ENCODE results near the gene CADM2.

CADM2 gene

GRCh38 chr3:85554153-85554552 lies 595.4 kb downstream of the CADM2 start:
- in situ Hi-C loops (cut with MboI; ENCODE audit: low sequenced_read_pairs), result no loop called here

- in situ Hi-C loops (cut with MboI; ENCODE audit: low sequenced_read_pairs), result no loop called here
Measured at GRCh38 chr3:85560088-85560785, 601.4 kb downstream of the CADM2 start.

DNA sequence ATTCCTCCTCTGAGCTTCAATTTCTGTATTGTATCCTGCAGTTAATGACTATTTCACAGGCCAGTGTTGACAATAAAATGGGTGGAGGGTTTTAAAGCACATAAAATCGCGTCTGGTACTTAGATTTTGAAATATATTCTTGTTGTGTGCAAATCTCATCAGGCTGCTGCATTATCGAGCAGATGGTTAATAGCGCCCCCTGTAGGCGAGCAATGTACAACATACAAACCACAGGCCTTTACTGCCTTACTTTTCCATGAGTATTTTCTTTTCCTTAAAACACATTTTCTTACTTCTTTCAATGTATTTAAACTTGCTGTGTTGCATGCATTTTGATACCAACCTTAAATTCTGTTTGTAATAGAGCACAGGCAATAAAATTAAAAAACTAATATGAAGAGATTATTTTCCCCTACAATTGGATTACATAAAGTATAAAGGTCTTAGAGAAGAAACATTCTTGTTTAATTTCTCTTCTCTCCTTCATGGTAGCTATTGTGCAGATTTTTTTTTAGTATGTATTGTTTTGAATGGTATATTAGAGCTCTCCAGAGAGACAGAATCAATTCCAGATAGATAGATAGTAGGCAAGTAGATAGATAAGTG lies 608.4 kb downstream of the CADM2 start:
- in situ Hi-C loops (cut with MboI; ENCODE audit: low sequenced_read_pairs), result no loop called here

- in situ Hi-C loops (cut with MboI; ENCODE audit: low sequenced_read_pairs), result no loop called here
Measured at GRCh38 chr3:85570819-85571218, 612.0 kb downstream of the CADM2 start.

GRCh38 chr3:85571835-85572234 lies 613.0 kb downstream of the CADM2 start:
- in situ Hi-C loops (cut with MboI; ENCODE audit: low sequenced_read_pairs), result no loop called here

- in situ Hi-C loops (cut with MboI; ENCODE audit: low sequenced_read_pairs), result no loop called here
Measured at GRCh38 chr3:85572426-85572825, 613.6 kb downstream of the CADM2 start.

DNA sequence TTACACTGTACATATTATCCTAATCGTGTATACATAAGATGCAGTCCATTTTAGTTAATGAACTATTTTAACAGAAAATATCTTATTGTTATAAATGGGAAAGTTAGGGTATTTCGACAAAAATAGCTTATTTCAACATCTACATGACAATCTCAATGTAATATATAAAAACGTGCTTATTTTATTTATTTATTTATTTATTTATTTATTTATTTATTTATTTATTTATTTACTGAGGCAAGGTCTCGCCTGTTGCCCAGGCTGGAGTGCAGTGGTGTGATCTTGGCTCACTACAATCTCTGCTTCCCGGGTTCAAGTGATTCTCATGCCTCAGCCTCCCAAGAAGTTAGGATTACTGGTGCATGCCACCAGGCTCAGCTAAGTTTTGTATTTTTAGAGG lies 614.2 kb downstream of the CADM2 start:
- in situ Hi-C loops (cut with MboI; ENCODE audit: low sequenced_read_pairs), result no loop called here

DNA sequence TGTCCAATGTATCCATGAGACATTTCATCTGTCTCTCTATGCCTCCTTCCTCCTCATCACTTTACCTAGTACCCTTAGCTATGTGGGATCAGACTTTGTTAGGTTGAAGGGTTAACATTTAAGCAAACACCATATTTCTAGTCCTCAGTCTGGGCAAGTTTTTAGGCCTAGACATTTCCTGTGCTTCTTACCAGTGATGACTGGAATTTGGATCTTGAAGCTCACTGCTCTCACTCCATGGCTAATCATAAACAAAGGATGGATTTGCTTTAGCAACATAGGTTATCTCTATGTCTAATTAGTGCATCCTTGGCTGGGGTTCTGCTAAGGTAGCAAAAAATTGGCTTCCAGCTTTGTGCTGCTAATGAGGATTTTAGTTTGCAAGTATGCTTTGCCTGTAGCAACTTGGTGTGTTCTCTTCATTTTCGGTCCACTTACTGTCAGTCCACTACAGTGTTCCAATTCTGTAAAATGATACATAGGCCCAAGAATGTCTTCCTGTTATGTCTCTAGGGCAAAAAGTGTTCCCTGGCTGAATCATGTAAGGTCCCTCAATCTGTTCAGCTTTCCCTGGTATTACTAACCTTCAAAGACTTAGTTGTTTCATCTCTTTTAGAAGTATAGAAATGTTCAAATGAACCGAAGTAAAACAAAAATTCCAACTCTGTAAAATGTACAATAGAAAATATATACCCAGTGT lies 615.4 kb downstream of the CADM2 start:
- in situ Hi-C loops (cut with MboI; ENCODE audit: low sequenced_read_pairs), result no loop called here

DNA sequence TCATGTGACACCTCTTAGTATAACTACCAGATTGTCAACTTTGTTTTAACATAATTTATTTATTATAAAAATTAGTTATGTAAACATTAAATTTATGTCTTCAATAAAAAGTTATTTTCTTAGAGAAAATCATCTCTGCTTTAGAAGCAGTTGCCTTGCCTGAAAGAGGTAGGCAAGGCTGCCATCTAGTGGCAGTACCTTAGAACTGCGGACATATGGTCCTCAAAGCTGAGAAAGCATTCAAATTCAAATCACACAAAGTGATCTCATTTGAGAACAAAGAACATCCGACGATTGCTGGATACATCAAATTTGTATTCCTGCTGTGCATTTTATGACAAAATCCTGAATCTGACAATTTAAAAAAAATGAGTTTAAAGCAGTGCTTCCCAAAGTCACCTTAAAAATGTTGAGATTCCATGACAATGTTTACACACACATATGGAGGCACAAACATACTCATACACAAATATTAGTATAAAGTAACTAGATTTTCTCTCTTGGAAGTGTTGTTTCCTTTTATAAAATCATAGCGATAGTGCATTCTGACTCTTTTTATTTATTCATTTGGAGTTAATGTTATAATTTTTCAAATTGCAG lies 617.4 kb downstream of the CADM2 start:
- in situ Hi-C loops (cut with MboI; ENCODE audit: low sequenced_read_pairs), result no loop called here

DNA sequence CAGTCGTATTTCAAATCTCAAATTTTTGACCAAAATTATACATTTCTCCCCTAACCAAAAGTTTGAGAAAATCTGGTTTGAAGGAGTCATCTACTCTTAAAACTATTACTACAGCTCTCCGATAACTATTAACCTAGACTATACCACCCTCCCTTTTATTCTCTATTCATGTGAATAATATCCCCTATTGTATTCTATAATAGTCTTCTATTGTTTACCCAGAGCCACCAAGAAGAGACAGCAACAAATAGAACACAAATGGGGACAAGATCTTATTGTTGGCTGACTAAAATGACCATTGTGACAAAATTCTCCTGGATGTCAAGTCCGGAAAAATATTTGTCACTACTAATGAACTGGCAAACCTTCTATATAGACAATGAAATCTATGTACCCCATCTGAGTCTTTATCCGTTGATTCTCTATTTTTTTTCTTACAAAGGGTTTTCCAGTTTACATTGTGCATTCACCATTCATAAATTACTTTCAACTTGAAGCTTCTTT lies 618.0 kb downstream of the CADM2 start:
- in situ Hi-C loops (cut with MboI; ENCODE audit: low sequenced_read_pairs), result no loop called here

DNA sequence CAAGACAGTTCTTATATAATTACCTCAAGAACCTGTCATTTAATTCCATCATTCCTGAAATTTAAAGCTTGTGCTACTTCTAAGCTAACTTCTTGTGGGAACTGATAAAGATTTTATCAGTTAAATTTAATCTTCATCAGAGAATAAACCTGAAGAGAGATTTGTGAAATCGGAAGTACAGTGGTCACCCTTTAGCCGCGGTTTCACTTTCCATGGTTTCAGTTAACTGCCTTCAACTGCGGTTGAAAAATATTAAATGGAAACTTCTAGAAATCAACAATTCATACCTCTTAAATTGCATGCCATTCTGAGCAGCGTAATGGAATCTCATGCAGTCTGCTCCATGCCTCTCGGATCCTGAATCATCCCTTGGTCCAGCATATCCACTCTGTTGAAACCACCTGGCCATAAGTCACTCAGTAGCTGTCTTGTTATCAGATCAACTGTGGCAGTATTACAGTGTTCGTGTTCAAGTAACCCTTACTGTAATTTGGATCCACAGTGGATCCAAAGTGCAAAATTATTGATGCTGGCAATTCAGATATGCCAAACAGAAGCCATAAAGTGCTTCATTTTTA lies 626.1 kb downstream of the CADM2 start:
- in situ Hi-C loops (cut with MboI; ENCODE audit: low sequenced_read_pairs), result no loop called here

GRCh38 chr3:85586018-85586417 lies 627.2 kb downstream of the CADM2 start:
- in situ Hi-C loops (cut with MboI; ENCODE audit: low sequenced_read_pairs), result no loop called here

DNA sequence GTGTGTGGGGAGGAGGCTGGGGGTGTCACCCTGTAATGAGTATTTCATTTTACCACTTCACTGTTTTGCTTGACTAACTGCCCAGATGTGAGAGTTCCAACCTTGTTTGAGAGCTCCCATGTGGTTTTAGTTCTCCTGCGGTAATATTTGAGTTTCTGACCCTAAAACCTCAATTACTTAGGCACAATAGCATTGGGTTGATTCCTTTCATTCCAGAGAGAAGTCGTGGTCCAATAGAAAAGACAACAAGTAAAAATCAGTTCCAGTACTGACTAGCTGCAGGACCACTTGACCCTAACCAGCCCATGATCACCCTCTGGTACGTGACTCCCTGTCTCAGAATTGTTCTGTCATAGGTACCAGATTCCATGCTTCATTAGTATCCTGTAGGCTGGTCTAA lies 630.4 kb downstream of the CADM2 start:
- in situ Hi-C loops (cut with MboI; ENCODE audit: low sequenced_read_pairs), result no loop called here

GRCh38 chr3:85591451-85591850 lies 632.7 kb downstream of the CADM2 start:
- in situ Hi-C loops (cut with MboI; ENCODE audit: low sequenced_read_pairs), result no loop called here

DNA sequence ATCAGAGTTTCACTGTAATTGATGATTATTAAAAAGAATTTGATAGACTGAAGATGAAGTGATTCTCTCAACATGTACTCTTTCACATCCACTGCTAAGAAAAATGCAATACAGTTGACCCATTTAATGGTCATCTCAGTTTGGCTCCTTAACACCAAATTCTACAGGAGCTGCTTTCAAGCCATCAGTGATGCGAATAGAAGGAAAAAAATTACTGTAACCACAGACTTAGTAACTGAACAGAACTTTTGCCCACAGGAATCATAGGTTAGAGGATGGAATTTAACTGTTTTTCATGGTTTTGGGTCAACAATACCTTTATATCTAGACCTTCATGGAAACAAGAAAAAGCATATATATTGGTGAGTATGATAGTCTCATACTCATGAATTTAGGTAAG lies 633.5 kb downstream of the CADM2 start:
- in situ Hi-C loops (cut with MboI; ENCODE audit: low sequenced_read_pairs), result no loop called here

DNA sequence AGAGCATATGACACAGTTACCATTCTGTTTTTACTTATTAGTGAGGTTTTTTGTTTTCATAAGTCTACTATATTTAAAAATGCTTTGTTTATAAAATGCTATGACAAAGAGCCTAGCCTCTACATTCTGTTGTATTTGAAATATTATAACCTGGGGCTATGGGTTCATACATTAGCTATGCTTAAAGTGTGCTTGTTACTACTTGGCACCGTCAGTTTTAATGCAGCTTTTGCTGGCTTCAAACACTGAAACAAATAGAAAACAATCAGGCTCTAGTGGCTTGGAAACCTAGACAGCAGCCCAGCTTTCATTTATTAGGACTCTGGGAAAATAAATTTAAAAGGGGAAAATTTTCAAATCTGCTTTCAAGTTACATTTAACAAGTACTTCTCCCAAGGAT lies 635.9 kb downstream of the CADM2 start:
- in situ Hi-C loops (cut with MboI; ENCODE audit: low sequenced_read_pairs), result no loop called here

DNA sequence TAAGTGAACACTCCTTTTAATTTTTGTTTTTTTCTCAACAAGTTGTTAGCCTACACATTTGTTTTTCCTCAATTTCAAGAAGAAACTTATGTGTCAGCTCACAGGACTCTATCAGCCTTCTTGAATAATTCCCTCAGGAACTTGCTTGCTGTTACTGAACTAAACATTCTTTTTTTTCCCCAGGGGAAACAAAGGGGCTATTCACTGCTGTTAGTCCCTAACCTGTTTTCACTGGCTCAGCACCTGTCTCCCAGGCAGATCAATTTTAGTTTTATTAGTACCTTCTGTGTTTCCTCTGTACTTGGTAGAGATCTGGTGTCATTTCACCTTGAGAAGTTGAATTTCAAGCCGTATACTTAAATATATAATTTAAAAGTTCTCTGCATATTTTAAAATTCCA lies 644.6 kb downstream of the CADM2 start:
- in situ Hi-C loops (cut with MboI; ENCODE audit: low sequenced_read_pairs), result no loop called here

DNA sequence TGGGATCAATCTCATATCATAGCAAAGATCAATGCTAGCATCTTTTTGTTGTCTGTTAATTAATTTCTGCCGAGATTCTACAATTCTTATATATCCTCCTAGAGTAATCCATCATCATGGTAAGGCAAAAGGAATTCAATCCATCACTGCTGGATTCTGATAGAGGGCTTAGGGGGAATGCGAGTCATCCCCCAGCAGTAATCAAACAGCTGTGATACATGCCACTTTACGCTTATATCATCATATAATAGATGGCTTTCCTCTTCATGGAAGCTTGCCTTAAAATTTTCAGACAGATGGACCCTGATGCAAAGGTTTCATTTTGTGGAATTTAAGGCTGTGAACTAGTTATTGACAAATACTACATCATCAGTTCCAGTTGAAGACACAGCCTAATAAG lies 645.9 kb downstream of the CADM2 start:
- in situ Hi-C loops (cut with MboI; ENCODE audit: low sequenced_read_pairs), result no loop called here

DNA sequence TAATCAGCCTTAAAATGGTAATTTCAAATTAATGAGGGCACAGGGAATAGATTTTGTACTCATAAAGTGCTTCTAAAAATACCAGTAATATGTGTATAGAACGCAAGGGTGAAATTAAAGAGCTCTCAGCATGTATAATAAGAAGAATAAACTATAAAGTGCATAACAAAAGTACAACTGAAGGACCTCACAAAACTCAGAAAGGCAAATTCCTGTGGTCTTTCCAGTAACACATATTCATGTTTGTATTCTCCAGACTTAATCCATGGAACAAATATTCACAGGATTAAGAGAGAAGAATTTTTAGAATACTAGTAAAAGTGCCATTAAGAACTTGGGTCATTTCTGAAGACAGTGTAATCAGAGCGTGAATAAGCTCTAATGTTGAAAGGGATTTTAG lies 646.3 kb downstream of the CADM2 start:
- in situ Hi-C loops (cut with MboI; ENCODE audit: low sequenced_read_pairs), result no loop called here

DNA sequence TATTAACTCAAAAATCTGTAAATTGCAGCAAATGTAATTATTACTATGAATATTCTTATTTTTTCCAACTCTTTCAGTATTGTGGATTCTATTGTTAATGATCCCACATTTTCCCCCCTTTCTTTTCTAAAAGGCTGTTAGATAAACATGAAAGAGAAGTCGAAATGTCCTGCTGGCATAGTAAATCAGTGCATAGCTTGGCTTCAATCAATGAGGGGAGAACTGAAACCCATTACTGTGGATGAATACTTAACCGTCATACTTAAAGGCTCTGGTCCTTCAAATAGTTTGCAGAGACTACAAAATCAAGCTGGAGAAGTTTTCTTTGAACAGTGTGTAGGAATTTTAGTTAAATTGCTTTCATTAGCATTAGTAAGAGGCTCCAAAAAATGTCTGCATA lies 667.9 kb downstream of the CADM2 start:
- in situ Hi-C loops (cut with MboI; ENCODE audit: low sequenced_read_pairs), result no loop called here

DNA sequence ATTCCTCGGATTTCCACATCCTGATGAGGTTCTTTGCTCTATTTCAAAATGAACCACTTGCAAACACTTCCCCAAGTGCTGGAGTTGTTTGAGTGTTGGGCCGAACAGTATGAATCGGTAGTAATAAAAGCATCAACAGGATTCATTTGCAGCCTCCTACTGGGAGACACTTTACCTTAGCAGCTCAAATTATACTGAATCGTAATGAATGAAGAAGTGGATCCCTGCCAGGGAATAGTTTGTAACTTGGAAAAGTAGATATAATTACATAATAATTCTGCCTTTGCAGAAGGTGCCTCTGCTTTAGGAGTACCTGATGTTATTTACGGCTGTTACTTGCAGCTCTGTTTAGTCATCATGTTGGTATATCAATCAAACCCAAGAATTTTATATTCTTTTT lies 669.1 kb downstream of the CADM2 start:
- in situ Hi-C loops (cut with MboI; ENCODE audit: low sequenced_read_pairs), result no loop called here
